PC-9 (cell line): Measurements from ENCODE around the gene CAPZB. TPM values are rescaled to one million over a fixed set of nuclear protein-coding genes. Genes with fewer than 3 reads are reported as not detected.

Experiments used
- BruUV-seq: library from RNA; stranded (reverse); fragments of 400-500 nt; replicated peaks from 2 replicates; lab custom pipeline; 2021; lab: Mats Ljungman, UMichigan
- CTCF ChIA-PET: fragments of 300-600 bp; sonication (Branson Sonifier 250); formaldehyde crosslinking; loops from one replicate; lab custom pipeline; 2022; ENCODE audit warnings: antibody characterized with exemption; lab: Charles Lee
- POLR2A ChIA-PET: fragments of 300-600 bp; sonication (Branson Sonifier 250); formaldehyde crosslinking; loops from one replicate; lab custom pipeline; 2022; ENCODE audit warnings: antibody characterized with exemption; ENCODE audit not compliant: unreplicated experiment; lab: Charles Lee
- DNase-seq, 2 experiments: peaks; one replicate each; pipeline versions ENCODE4 v3.0.0 to v3.0.0-alpha.2; 2015 to 2022; ENCODE audit warnings: mixed read lengths in 1 of 2
- H2AFZ ChIP-seq: fragments of 200-600 bp; sonication (generic); 2 replicates; pipeline ENCODE4 v1.8.1; 2017; ENCODE audit warnings: antibody characterized with exemption
- H3F3A ChIP-seq: fragments of 200-600 bp; sonication (generic); 2 replicates; pipeline ENCODE4 v1.8.1; 2017; ENCODE audit warnings: antibody characterized with exemption, mild to moderate bottlenecking, low read depth; ENCODE audit not compliant: insufficient read depth
- H3K27ac ChIP-seq: fragments of 200-600 bp; sonication (generic); 2 replicates; pipeline ENCODE4 v1.6.1; 2016; ENCODE audit warnings: mixed run types
- H3K27me3 ChIP-seq: fragments of 200-600 bp; sonication (generic); 2 replicates; pipeline ENCODE4 v1.6.1; 2016; ENCODE audit warnings: low read depth, mixed run types; ENCODE audit not compliant: insufficient read depth
- H3K36me3 ChIP-seq: fragments of 200-600 bp; sonication (generic); 2 replicates; pipeline ENCODE4 v1.6.1; 2016; ENCODE audit warnings: low read depth, mixed run types
- H3K4me1 ChIP-seq: fragments of 200-600 bp; sonication (generic); replicated peaks from 2 replicates; pipeline ENCODE4 v1.6.1; 2016; ENCODE audit warnings: mixed run types; ENCODE audit not compliant: insufficient read depth
- H3K4me2 ChIP-seq: fragments of 200-600 bp; sonication (generic); 2 replicates; pipeline ENCODE4 v1.6.1; 2017; ENCODE audit warnings: mixed run types
- H3K4me3 ChIP-seq: fragments of 200-600 bp; sonication (generic); 2 replicates; pipeline ENCODE4 v1.6.1; 2016; ENCODE audit warnings: mixed run types
- H3K79me2 ChIP-seq: fragments of 200-600 bp; sonication (generic); 2 replicates; pipeline ENCODE4 v1.6.1; 2017; ENCODE audit warnings: low read depth, mixed run types
- H3K9me2 ChIP-seq: fragments of 200-600 bp; sonication (generic); 2 replicates; pipeline ENCODE4 v1.8.1; 2017; ENCODE audit warnings: mild to moderate bottlenecking; ENCODE audit not compliant: insufficient read depth
- H3K9me3 ChIP-seq: fragments of 200-600 bp; sonication (generic); 2 replicates; pipeline ENCODE4 v1.8.1; 2016; ENCODE audit warnings: low read depth; ENCODE audit not compliant: insufficient read depth
- H4K20me1 ChIP-seq: fragments of 200-600 bp; sonication (generic); 2 replicates; pipeline ENCODE4 v1.8.1; 2017; ENCODE audit not compliant: insufficient read depth
- EZH2 ChIP-seq: fragments of 200-600 bp; sonication (generic); IDR thresholded peaks from 2 replicates; pipeline ENCODE4 v1.8.0; 2017; ENCODE audit warnings: antibody characterized with exemption, low read depth
- intact Hi-C: fragments of 100-400 bp; cut with micrococcal nuclease; formaldehyde crosslinking; loops from one replicate; pipeline ENCODE4 v1.10.0; 2022; ENCODE audit not compliant: unreplicated experiment
- total RNA-seq: library from RNA; stranded (reverse); gene quantifications from 2 replicates; pipeline ENCODE4 v1.2.3, GENCODE V29; 2021
- TF ChIP-seq, protein P1 (sequence below): fragments of 200-600 bp; sonication (generic); conservative IDR thresholded peaks from 2 replicates; pipeline ENCODE4 v1.6.1; 2017; ENCODE audit warnings: mixed run types, antibody characterized with exemption, mild to moderate bottlenecking, moderate library complexity

CAPZB gene
- total RNA-seq, 1 experiment from 2014 or later = 222 TPM

- POLR2A ChIA-PET = no interaction called here
- TF ChIP-seq, protein P1, sequence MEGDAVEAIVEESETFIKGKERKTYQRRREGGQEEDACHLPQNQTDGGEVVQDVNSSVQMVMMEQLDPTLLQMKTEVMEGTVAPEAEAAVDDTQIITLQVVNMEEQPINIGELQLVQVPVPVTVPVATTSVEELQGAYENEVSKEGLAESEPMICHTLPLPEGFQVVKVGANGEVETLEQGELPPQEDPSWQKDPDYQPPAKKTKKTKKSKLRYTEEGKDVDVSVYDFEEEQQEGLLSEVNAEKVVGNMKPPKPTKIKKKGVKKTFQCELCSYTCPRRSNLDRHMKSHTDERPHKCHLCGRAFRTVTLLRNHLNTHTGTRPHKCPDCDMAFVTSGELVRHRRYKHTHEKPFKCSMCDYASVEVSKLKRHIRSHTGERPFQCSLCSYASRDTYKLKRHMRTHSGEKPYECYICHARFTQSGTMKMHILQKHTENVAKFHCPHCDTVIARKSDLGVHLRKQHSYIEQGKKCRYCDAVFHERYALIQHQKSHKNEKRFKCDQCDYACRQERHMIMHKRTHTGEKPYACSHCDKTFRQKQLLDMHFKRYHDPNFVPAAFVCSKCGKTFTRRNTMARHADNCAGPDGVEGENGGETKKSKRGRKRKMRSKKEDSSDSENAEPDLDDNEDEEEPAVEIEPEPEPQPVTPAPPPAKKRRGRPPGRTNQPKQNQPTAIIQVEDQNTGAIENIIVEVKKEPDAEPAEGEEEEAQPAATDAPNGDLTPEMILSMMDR = no peak
- no peak for TF ChIP-seq EZH2
- no peaks in the 10 kb centered on the region for H3K36me3 ChIP-seq
- CTCF ChIA-PET = no interaction called here
- no peak overlapping the region for H3K27ac ChIP-seq
- H3K4me2 ChIP-seq = no peak overlapping the region
- no peaks in the 10 kb centered on the region for H3K27me3 ChIP-seq
- peaks cover 12% of the 10 kb centered on the region for H3K4me1 ChIP-seq
- DNase-seq = no peak
- no TSS peak for BruUV-seq
- intact Hi-C loops = no loop called here
- H2AFZ ChIP-seq = no peak overlapping the region
- H3F3A ChIP-seq = peaks cover 12% of the 10 kb centered on the region
- H3K4me3 ChIP-seq = no peak overlapping the region
- H4K20me1 ChIP-seq = peaks cover 33% of the 10 kb centered on the region
- no peaks in the 10 kb centered on the region for H3K9me2 ChIP-seq
- H3K79me2 ChIP-seq = peaks cover 65% of the 10 kb centered on the region
- H3K9me3 ChIP-seq = no peaks in the 10 kb centered on the region
Measured at GRCh38 chr1:19455353-19455752, 30.0 kb downstream of the CAPZB start.

- no peaks in the 10 kb centered on the region for H3K9me2 ChIP-seq
- CTCF ChIA-PET = no interaction called here
- H3K27me3 ChIP-seq = no peaks in the 10 kb centered on the region
- H3K4me2 ChIP-seq = no peak overlapping the region
- peaks cover 69% of the 10 kb centered on the region for H3K79me2 ChIP-seq
- H3K4me3 ChIP-seq = no peak overlapping the region
- TF ChIP-seq, protein P1 = no peak
- H3K9me3 ChIP-seq = no peaks in the 10 kb centered on the region
- intact Hi-C loops = no loop called here
- H3F3A ChIP-seq = peaks cover 16% of the 10 kb centered on the region
- H4K20me1 ChIP-seq = peaks cover 31% of the 10 kb centered on the region
- no peaks in the 10 kb centered on the region for H3K36me3 ChIP-seq
- POLR2A ChIA-PET = no interaction called here
- H2AFZ ChIP-seq = no peak overlapping the region
- H3K4me1 ChIP-seq = peaks cover 14% of the 10 kb centered on the region
- no peak for DNase-seq
- no peak overlapping the region for H3K27ac ChIP-seq
- no TSS peak for BruUV-seq
Measured at GRCh38 chr1:19454265-19455146, 30.8 kb downstream of the CAPZB start.

DNA sequence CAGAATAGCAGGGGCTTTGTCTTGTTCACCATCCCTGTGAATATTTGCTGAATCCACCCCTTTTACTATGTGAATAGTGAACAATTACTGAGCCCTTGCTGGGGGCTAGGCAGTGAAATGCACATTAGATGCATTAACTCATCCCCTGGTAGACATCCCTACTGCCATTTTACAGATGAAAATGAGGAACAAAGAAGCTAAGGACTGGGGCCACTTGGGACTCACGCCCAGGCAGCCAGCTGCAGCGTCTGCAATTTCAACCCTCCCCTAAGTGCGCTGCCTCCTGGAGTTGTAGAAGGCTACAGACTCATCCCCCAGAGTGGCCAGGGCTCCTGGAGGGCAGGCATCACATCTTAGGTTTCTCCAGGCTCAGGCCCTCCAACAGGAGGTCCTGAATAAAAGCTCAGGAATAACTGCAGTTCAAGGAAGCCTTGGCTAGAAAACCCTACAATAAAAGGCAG is 31.6 kb downstream of the CAPZB start:
- DNase-seq = no peak
- Histone ChIP-seq H3K36me3 (no peaks in the 10 kb centered on the region), H3K4me1 (peaks cover 22% of the 10 kb centered on the region), H3K4me2 (no peak overlapping the region), H3K9me3 (no peaks in the 10 kb centered on the region), H3K4me3 (no peak overlapping the region), H3F3A (peaks cover 22% of the 10 kb centered on the region), H3K79me2 (peaks cover 70% of the 10 kb centered on the region), H3K27me3 (no peaks in the 10 kb centered on the region), H2AFZ (no peak overlapping the region), H4K20me1 (peaks cover 33% of the 10 kb centered on the region), H3K9me2 (no peaks in the 10 kb centered on the region), H3K27ac (no peak overlapping the region)
- CTCF ChIA-PET = no interaction called here
- intact Hi-C loops = no loop called here
- no peak for TF ChIP-seq EZH2
- TF ChIP-seq, protein P1 = no peak
- BruUV-seq = no TSS peak
- POLR2A ChIA-PET = no interaction called here
